Ascending aorta (tissue), 2 donors: ENCODE measurements around the gene CDYL. TPM values are rescaled to one million over a fixed set of nuclear protein-coding genes. Genes with fewer than 3 reads are reported as not detected.

ENCODE experiments used
- DNase-seq, 2 donors: peaks; one replicate each; pipeline ENCODE4 v3.0.0-alpha.2; 2019; ENCODE audit warnings: low spot score in 2 of 2
- H3K27ac ChIP-seq, 2 donors: fragments of 200-600 bp; sonication (generic); one replicate each; pipeline ENCODE4 v1.5.1; 2016 to 2017; ENCODE audit warnings: mild to moderate bottlenecking in 1 of 2
- H3K27me3 ChIP-seq: fragments of 200-600 bp; sonication (generic); one replicate; pipeline ENCODE4 v1.5.1; 2017
- H3K36me3 ChIP-seq, 2 donors: fragments of 200-600 bp; sonication (generic); one replicate each; pipeline ENCODE4 v1.5.1; 2016
- H3K4me1 ChIP-seq, 2 donors: fragments of 200-600 bp; sonication (generic); one replicate each; pipeline ENCODE4 v1.5.1; 2016 to 2017; ENCODE audit warnings: mild to moderate bottlenecking in 1 of 2
- H3K4me3 ChIP-seq, 2 donors: fragments of 200-600 bp; sonication (generic); one replicate each; pipeline ENCODE4 v1.5.1; 2016 to 2017; ENCODE audit warnings: mild to moderate bottlenecking in 1 of 2
- H3K9me3 ChIP-seq, 2 donors: fragments of 200-600 bp; sonication (generic); one replicate each; pipeline ENCODE4 v1.5.1; 2016
- CTCF ChIP-seq, 3 experiments: fragments of 200-600 bp in 2 of 3; fragments of 450-650 bp in 1 of 3; sonication (generic) in 2 of 3; IDR thresholded peaks; one replicate each; pipeline ENCODE4 v1.5.1; 2016 to 2019; ENCODE audit warnings: antibody characterized with exemption in 3 of 3, mild to moderate bottlenecking in 1 of 3, moderate library complexity in 1 of 3
- intact Hi-C: fragments of 100-400 bp; cut with DNase I; formaldehyde crosslinking; loops from one replicate; pipeline ENCODE4 v1.15.1; 2023
- total RNA-seq: library from RNA; depleted of rRNA; stranded (reverse); fragments of >200 nt; gene quantifications from one replicate; pipeline ENCODE4 v1.1.0, GENCODE V29; 2016

The CDYL gene
- total RNA-seq, 1 donor from 2014 or later = 73.7 TPM

- no peaks in the 10 kb centered on the region for H3K9me3 ChIP-seq
- intact Hi-C loops = no loop called here
- H3K27ac ChIP-seq = no peak overlapping the region
- H3K36me3 ChIP-seq = peaks cover 0 to 2% of the 10 kb centered on the region in 2 donors
- DNase-seq = no peak
- peaks cover 0 to 19% of the 10 kb centered on the region in 2 donors for H3K4me1 ChIP-seq
- H3K27me3 ChIP-seq = no peaks in the 10 kb centered on the region
- no peak overlapping the region for H3K4me3 ChIP-seq
- no peak for TF ChIP-seq CTCF (IDR thresholded peaks at IDR 0.05)
Measured at GRCh38 chr6:4910037-4910760, 134.0 kb downstream of the CDYL start.

GRCh38 chr6:4912559-4912958 lies 136.4 kb downstream of the CDYL start:
- no peak overlapping the region for H3K27ac ChIP-seq
- no peak for TF ChIP-seq CTCF (IDR thresholded peaks at IDR 0.05)
- H3K4me3 ChIP-seq = no peak overlapping the region
- intact Hi-C loops = no loop called here
- H3K4me1 ChIP-seq = peaks cover 0 to 15% of the 10 kb centered on the region in 2 donors
- DNase-seq = no peak
- H3K27me3 ChIP-seq = no peaks in the 10 kb centered on the region
- H3K36me3 ChIP-seq = peaks cover 0 to 2% of the 10 kb centered on the region in 2 donors
- H3K9me3 ChIP-seq = no peaks in the 10 kb centered on the region

DNA sequence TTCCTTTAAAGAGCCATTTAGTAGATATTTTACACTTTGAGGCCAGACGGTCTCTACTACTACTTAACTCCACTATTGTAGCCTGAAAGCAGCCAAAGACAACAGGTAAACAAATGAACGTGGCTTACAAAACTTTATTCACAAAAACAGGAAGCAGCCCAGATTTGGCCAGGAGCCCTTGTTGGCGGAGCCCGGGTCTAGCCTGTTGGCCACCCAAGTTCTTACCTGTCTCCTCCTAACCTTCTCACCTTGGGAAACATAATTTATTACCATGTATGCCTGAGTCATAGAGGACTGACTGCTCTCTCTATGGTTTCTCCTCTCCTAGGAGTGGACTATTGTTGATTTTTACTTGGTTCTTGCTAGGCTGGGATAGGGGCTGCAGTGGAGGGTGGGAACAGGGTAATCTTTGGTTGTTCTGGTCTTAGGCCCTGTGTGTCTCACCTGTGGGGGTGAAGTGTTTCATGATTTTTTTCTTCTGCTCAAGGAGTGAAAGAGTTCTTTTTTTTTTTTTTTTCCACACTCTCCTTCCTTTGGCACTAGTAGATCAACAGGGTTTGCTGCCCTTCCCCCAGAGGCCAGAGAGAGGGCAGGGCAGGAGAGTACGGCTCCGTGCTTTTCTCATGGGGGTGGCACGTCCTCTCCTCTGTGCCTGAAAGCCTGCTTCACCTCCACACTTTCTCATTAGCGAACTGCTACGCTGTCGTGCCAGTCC lies 137.7 kb downstream of the CDYL start:
- Histone ChIP-seq H3K4me3 (no peak overlapping the region), H3K36me3 (peaks cover 0 to 2% of the 10 kb centered on the region in 2 donors), H3K27me3 (no peaks in the 10 kb centered on the region), H3K27ac (no peak overlapping the region), H3K9me3 (no peaks in the 10 kb centered on the region), H3K4me1 (peaks cover 0 to 15% of the 10 kb centered on the region in 2 donors)
- DNase-seq = no peak
- no peak for TF ChIP-seq CTCF (IDR thresholded peaks at IDR 0.05)
- intact Hi-C loops = no loop called here

DNA sequence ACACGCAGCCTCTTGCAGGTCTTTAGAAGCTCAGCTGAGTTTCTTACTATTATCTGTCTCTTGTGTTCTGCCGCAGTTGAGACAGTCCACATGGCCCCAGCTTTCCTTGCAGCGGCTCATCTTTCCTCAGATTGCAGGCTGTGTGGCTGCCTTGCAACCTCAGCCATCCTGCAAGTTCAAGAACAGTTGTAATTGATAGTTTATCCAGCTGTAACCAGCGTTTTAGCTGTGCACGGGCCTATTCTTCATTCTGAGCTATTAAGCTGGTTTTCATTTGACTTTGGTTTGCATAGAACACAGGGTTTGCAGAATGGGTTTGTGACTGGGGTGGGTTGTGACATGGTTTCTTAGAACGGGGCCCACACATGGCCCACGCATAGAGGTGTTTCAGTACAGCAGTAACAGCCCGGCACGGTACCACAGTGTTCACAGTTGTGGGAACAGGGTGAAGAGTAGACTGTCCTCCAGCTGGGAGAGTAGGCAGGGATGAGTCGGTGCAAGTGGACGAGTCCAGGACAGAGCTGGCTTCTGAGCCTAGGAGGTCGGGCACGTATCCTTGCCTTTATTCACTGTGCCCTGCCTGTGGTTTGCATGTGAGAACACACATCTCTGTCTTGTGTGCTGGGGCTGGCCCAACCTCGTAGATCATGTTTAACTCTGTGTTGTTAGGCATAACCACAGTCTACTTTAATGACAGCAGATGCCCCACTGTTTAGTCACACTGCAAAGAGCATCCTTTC lies 138.4 kb downstream of the CDYL start:
- no peaks in the 10 kb centered on the region for H3K27me3 ChIP-seq
- no peaks in the 10 kb centered on the region for H3K9me3 ChIP-seq
- intact Hi-C loops = no loop called here
- peaks cover 0 to 15% of the 10 kb centered on the region in 2 donors for H3K4me1 ChIP-seq
- H3K36me3 ChIP-seq = peaks cover 0 to 2% of the 10 kb centered on the region in 2 donors
- H3K4me3 ChIP-seq = no peak overlapping the region
- DNase-seq = no peak
- no peak overlapping the region for H3K27ac ChIP-seq
- TF ChIP-seq CTCF (IDR thresholded peaks at IDR 0.05) = no peak

DNA sequence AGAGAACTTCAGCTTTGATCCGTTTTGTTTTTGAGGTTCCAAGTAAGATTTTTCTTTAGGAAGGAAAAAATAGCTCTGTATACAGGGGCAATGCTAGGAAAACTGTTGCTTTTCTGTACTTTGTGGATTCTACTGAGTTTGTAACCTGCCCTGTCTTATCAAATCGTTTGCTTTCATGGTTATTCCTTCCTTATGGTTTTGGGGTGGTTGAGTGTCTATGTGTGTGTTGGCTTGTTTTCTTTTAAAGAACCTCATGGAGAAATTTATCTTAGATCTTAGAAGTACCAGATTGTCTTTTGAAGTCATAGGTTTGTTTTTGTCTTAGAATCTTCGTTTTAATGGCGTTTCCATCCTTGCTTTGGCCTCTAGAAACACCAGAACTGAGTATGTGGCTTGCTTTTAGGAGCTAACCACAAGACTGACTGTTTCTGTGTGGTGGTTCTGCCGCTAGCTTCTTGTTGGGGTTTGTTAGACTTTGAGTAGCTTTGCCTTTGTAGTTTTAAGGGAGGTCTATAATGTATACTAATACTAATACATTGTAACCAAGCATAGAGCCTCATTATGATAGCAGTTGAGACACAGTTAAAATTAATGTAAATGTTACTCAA lies 140.9 kb downstream of the CDYL start:
- intact Hi-C loops = no loop called here
- H3K9me3 ChIP-seq = no peaks in the 10 kb centered on the region
- H3K27me3 ChIP-seq = no peaks in the 10 kb centered on the region
- no peak for TF ChIP-seq CTCF (IDR thresholded peaks at IDR 0.05)
- H3K4me1 ChIP-seq = peaks cover 0 to 15% of the 10 kb centered on the region in 2 donors
- DNase-seq = no peak
- H3K27ac ChIP-seq = no peak overlapping the region
- H3K36me3 ChIP-seq = no peaks in the 10 kb centered on the region
- H3K4me3 ChIP-seq = no peak overlapping the region
